Stimulated activated CD4-positive, alpha-beta T cell treated with anti-CD3 and anti-CD28 coated beads, TNF-alpha, amount 100 ng/mL, for 48 hours (primary cell): ENCODE results near the gene LILRA6.

ENCODE experiments used
- DNase-seq, 3 donors: peaks; one replicate each; pipeline ENCODE4 v3.0.0-alpha.2; 2020; ENCODE audit warnings: low read depth in 3 of 3

The LILRA6 gene

DNA sequence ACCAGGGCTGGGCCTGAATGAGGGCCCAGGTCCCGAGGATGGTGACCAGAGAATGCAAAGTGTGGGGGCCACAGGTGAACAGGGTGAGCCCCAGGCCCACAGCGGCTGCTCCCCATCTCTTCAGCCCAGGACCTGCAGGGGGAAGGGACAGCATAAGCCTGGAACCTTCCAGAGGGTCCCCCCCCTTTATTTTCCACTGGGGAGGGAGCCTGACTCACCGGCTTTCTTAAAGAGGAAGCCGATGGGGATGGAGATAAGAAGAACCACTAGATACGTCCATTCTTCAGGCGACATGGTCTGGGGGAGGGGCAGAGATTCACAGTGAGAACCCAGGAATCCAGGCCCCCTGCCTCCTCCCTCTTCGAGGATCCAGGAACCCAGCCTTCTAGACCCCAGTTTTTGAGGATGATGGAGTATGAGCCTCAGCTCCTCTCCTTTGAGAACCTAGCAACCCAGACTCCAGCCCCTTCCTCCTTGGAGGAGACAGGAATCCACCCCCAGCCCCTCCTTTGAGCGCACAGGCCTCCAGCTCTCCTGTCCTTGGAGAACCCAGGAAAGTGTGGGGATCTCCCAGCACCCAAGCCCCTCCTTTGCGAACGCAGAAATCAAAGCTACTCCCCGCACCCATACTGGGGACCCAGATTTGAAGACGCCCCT, 54.2 kb downstream of the LILRA6 start:
- DNase-seq, result peak in 1 of 3 donors; percentile 52

DNA sequence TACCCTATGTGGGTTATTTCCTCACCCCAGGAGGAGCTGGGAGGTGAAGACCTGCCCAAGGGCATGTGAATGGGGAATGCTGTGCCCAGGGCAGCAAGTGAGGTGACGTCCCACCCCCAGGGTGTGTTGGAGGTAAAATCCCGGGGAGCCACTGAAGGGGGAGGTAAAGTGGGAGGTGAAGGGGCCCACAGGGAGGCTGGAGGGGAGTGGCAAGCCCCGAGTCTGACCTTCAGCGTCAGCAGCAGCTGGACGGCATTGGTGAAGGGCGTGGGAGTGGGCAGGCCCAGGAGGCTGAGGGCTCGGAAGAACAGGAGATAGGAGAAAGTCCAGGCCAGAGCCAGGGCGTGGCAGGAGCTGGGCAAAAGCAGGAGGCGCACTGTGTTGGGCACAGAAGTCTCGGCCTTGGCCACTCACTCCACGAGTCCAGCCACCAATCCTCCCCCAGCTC, 55.6 kb downstream of the LILRA6 start:
- DNase-seq, result no peak
